Measurements from ENCODE around the gene UBE2D3. TPM values are rescaled to one million over a fixed set of nuclear protein-coding genes. Genes with fewer than 3 reads are reported as not detected.

UBE2D3 gene
- polyA plus RNA-seq, 1 donor from 2014 or later = 373 TPM

DNA sequence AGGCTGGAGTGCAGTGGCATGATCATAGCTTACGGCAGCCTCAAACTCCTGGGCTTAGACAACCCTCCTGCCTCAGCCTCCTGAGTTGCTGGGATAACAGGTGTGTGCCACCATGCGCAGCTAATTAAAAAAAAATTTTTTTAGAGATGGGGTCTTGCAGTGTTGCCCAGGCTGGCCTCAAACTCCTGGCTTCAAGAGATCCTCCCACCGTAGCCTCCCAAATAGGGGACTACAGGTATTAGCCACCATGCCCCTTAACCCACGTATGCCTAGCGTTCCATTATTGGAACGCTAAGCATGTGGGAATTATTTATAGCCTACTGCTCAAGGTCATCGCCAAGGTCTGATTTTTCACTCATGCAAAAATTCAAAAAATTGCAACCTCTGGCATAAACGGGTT lies 20.3 kb upstream of the UBE2D3 start:
- TF ChIP-seq EZH2 (IDR thresholded peaks at IDR 0.05; ENCODE audit: borderline replicate concordance, insufficient read depth, low read length, poor library complexity, severe bottlenecking) = no peak
- TF ChIP-seq, protein P1, sequence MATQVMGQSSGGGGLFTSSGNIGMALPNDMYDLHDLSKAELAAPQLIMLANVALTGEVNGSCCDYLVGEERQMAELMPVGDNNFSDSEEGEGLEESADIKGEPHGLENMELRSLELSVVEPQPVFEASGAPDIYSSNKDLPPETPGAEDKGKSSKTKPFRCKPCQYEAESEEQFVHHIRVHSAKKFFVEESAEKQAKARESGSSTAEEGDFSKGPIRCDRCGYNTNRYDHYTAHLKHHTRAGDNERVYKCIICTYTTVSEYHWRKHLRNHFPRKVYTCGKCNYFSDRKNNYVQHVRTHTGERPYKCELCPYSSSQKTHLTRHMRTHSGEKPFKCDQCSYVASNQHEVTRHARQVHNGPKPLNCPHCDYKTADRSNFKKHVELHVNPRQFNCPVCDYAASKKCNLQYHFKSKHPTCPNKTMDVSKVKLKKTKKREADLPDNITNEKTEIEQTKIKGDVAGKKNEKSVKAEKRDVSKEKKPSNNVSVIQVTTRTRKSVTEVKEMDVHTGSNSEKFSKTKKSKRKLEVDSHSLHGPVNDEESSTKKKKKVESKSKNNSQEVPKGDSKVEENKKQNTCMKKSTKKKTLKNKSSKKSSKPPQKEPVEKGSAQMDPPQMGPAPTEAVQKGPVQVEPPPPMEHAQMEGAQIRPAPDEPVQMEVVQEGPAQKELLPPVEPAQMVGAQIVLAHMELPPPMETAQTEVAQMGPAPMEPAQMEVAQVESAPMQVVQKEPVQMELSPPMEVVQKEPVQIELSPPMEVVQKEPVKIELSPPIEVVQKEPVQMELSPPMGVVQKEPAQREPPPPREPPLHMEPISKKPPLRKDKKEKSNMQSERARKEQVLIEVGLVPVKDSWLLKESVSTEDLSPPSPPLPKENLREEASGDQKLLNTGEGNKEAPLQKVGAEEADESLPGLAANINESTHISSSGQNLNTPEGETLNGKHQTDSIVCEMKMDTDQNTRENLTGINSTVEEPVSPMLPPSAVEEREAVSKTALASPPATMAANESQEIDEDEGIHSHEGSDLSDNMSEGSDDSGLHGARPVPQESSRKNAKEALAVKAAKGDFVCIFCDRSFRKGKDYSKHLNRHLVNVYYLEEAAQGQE (IDR thresholded peaks at IDR 0.05; ENCODE audit: borderline replicate concordance) = no peak
- TF ChIP-seq TAF1 (IDR thresholded peaks at IDR 0.05; ENCODE audit: low read depth) = no peak
- TF ChIP-seq SMC3 (conservative IDR thresholded peaks at IDR 0.05; ENCODE audit: poor library complexity) = no peak
- TF ChIP-seq EP300 (conservative IDR thresholded peaks at IDR 0.05; ENCODE audit: poor library complexity, severe bottlenecking) = no peak
- TF ChIP-seq, protein P2, sequence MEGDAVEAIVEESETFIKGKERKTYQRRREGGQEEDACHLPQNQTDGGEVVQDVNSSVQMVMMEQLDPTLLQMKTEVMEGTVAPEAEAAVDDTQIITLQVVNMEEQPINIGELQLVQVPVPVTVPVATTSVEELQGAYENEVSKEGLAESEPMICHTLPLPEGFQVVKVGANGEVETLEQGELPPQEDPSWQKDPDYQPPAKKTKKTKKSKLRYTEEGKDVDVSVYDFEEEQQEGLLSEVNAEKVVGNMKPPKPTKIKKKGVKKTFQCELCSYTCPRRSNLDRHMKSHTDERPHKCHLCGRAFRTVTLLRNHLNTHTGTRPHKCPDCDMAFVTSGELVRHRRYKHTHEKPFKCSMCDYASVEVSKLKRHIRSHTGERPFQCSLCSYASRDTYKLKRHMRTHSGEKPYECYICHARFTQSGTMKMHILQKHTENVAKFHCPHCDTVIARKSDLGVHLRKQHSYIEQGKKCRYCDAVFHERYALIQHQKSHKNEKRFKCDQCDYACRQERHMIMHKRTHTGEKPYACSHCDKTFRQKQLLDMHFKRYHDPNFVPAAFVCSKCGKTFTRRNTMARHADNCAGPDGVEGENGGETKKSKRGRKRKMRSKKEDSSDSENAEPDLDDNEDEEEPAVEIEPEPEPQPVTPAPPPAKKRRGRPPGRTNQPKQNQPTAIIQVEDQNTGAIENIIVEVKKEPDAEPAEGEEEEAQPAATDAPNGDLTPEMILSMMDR (IDR thresholded peaks at IDR 0.05; ENCODE audit: poor library complexity, severe bottlenecking) = no peak
- TF ChIP-seq RAD21 (conservative IDR thresholded peaks at IDR 0.05) = no peak
- no peak for TF ChIP-seq MXI1 (conservative IDR thresholded peaks at IDR 0.05; ENCODE audit: poor library complexity, severe bottlenecking)
- Histone ChIP-seq H3F3A (ENCODE audit: insufficient read depth, low read length, poor library complexity, severe bottlenecking) (no peaks in the 10 kb centered on the region), H3K9ac (ENCODE audit: low read length) (no peak overlapping the region), H3K4me3 (ENCODE audit: low read length) (no peak overlapping the region), H3K4me2 (ENCODE audit: low read length) (no peak overlapping the region), H4K20me1 (ENCODE audit: insufficient read depth) (no peaks in the 10 kb centered on the region), H3K79me2 (replicated peaks; ENCODE audit: insufficient read depth, low read length) (no peaks in the 10 kb centered on the region), H3K27me3 (ENCODE audit: insufficient read depth, low read depth, low read length) (no peaks in the 10 kb centered on the region), H3K36me3 (ENCODE audit: insufficient read depth, low read length) (no peaks in the 10 kb centered on the region), H3K9me2 (ENCODE audit: insufficient read depth, low read length) (no peaks in the 10 kb centered on the region), H2AFZ (ENCODE audit: low read depth, low read length) (no peak overlapping the region), H3K27ac (ENCODE audit: low read length) (no peak overlapping the region), H3K9me3 (ENCODE audit: low read length) (no peaks in the 10 kb centered on the region)

DNA sequence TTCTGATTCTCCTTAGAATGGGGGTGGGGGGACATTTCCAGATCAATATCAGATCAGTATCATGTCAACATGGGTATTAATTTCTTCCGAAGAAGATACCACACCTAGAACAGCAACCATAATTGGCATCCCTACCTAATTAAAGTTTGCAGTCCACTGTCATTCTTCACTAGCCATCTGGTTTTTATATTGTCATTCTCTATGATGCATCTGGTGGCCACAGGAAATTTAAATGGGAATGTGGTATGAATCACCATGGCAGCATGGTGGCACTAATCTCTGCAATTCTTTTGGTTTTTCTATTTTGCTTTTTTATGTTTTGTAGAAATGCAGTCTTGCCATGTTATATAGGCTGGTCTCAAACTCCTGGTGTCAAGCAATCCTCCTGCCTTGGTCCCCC lies 16.6 kb upstream of the UBE2D3 start:
- no peak overlapping the region for H3K9ac ChIP-seq (ENCODE audit: low read length)
- H3K9me3 ChIP-seq (ENCODE audit: low read length) = no peaks in the 10 kb centered on the region
- no peaks in the 10 kb centered on the region for H3K9me2 ChIP-seq (ENCODE audit: insufficient read depth, low read length)
- no peak overlapping the region for H3K4me3 ChIP-seq (ENCODE audit: low read length)
- no peaks in the 10 kb centered on the region for H3K79me2 ChIP-seq (replicated peaks; ENCODE audit: insufficient read depth, low read length)
- no peaks in the 10 kb centered on the region for H4K20me1 ChIP-seq (ENCODE audit: insufficient read depth)
- H3K27ac ChIP-seq (ENCODE audit: low read length) = no peak overlapping the region
- H3K36me3 ChIP-seq (ENCODE audit: insufficient read depth, low read length) = no peaks in the 10 kb centered on the region
- H3K4me2 ChIP-seq (ENCODE audit: low read length) = no peak overlapping the region
- H3F3A ChIP-seq (ENCODE audit: insufficient read depth, low read length, poor library complexity, severe bottlenecking) = no peaks in the 10 kb centered on the region
- no peak overlapping the region for H2AFZ ChIP-seq (ENCODE audit: low read depth, low read length)
- no peaks in the 10 kb centered on the region for H3K27me3 ChIP-seq (ENCODE audit: insufficient read depth, low read depth, low read length)
- no peak for TF ChIP-seq TAF1 (IDR thresholded peaks at IDR 0.05; ENCODE audit: low read depth)
- no peak for TF ChIP-seq SMC3 (conservative IDR thresholded peaks at IDR 0.05; ENCODE audit: poor library complexity)
- no peak for TF ChIP-seq MXI1 (conservative IDR thresholded peaks at IDR 0.05; ENCODE audit: poor library complexity, severe bottlenecking)
- TF ChIP-seq POLR2AphosphoS5 (IDR thresholded peaks at IDR 0.05) = no peak
- no peak for TF ChIP-seq EZH2 (IDR thresholded peaks at IDR 0.05; ENCODE audit: borderline replicate concordance, insufficient read depth, low read length, poor library complexity, severe bottlenecking)
- TF ChIP-seq, protein P2 (IDR thresholded peaks at IDR 0.05; ENCODE audit: poor library complexity, severe bottlenecking) = no peak
- TF ChIP-seq, protein P1 (IDR thresholded peaks at IDR 0.05; ENCODE audit: borderline replicate concordance) = no peak
- TF ChIP-seq EP300 (conservative IDR thresholded peaks at IDR 0.05; ENCODE audit: poor library complexity, severe bottlenecking) = no peak
- TF ChIP-seq RAD21 (conservative IDR thresholded peaks at IDR 0.05) = no peak

Measured in neural cell (in vitro differentiated cells).